ENCODE measurements around the gene PEDS1. TPM values are rescaled to one million over a fixed set of nuclear protein-coding genes. Genes with fewer than 3 reads are reported as not detected.

Gene PEDS1
- total RNA-seq, 1 experiment from 2014 or later, result 37.7 TPM

DNA sequence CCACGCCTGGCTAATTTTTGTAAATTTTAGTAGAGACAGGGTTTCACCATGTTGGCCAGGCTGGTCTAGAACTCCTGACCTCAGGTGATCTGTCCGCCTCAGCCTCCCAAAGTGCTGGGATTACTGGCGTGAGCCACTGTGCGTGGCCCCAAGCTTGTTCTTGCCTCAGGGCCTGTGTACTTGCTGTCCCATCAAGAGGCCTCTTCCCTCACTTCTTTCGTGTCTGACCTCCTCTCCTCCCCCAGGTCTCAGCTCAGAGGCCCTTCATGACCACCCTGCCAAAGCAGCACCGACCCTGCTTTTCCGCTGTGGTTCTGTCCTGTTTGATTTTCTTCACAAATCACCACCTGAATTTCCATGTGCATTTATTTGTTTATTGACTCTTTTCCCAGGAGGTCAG is 30.1 kb downstream of the PEDS1 start:
- no peak for DNase-seq
- Histone ChIP-seq H2AFZ (no peak overlapping the region), H3K4me3 (no peak overlapping the region), H3K9me2 (ENCODE audit: insufficient read depth) (no peaks in the 10 kb centered on the region), H3K4me2 (no peak overlapping the region), H3K36me3 (ENCODE audit: low read depth) (peaks cover 22% of the 10 kb centered on the region; the same call in 1 of the 2 replicates), H3K27ac (no peak overlapping the region), H3K9me3 (ENCODE audit: insufficient read depth, low read depth) (no peaks in the 10 kb centered on the region), H3K79me2 (ENCODE audit: low read depth) (no peaks in the 10 kb centered on the region), H3F3A (ENCODE audit: insufficient read depth, low read depth) (peaks cover 40% of the 10 kb centered on the region), H4K20me1 (ENCODE audit: insufficient read depth) (no peaks in the 10 kb centered on the region), H3K4me1 (replicated peaks; ENCODE audit: insufficient read depth) (peaks cover 17% of the 10 kb centered on the region), H3K27me3 (ENCODE audit: insufficient read depth, low read depth) (no peaks in the 10 kb centered on the region)
- ChIA-PET POLR2A (ENCODE audit: unreplicated experiment) (no interaction called here), CTCF (no interaction called here)
- BruUV-seq (replicated peaks), result no TSS peak
- no peak for TF ChIP-seq EZH2 (IDR thresholded peaks at IDR 0.05; ENCODE audit: low read depth)
- intact Hi-C loops (cut with micrococcal nuclease; ENCODE audit: unreplicated experiment), result no loop called here

DNA sequence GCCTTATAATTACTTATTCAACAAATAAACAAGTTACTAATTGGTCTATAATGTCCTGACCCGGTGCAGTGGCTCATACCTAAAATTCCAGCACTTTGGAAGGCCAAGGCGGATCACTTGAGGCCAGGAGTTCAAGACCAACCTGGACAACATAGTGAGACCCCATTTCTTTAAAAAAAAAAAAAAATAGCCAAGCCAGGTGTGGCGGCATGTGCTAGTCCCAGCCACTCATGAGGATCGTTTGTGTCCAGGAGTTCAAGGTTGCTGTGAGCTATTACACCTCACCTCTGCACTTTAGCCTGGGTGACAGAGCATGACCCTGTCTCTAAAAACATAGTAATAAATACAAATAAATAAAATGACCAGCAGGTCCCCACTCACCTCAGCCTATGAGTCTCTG is 30.8 kb downstream of the PEDS1 start:
- Histone ChIP-seq H3K27ac (no peak overlapping the region), H3K36me3 (ENCODE audit: low read depth) (peaks cover 20% of the 10 kb centered on the region; the same call in 1 of the 2 replicates), H3K4me3 (no peak overlapping the region), H3K4me1 (replicated peaks; ENCODE audit: insufficient read depth) (peaks cover 17% of the 10 kb centered on the region), H2AFZ (no peak overlapping the region), H3F3A (ENCODE audit: insufficient read depth, low read depth) (peaks cover 40% of the 10 kb centered on the region), H3K27me3 (ENCODE audit: insufficient read depth, low read depth) (no peaks in the 10 kb centered on the region), H3K9me2 (ENCODE audit: insufficient read depth) (no peaks in the 10 kb centered on the region), H3K9me3 (ENCODE audit: insufficient read depth, low read depth) (no peaks in the 10 kb centered on the region), H4K20me1 (ENCODE audit: insufficient read depth) (no peaks in the 10 kb centered on the region), H3K4me2 (no peak overlapping the region), H3K79me2 (ENCODE audit: low read depth) (no peaks in the 10 kb centered on the region)
- POLR2A ChIA-PET (ENCODE audit: unreplicated experiment), result no interaction called here
- BruUV-seq (replicated peaks), result no TSS peak
- DNase-seq, result no peak
- CTCF ChIA-PET, result no interaction called here
- TF ChIP-seq, protein P1, sequence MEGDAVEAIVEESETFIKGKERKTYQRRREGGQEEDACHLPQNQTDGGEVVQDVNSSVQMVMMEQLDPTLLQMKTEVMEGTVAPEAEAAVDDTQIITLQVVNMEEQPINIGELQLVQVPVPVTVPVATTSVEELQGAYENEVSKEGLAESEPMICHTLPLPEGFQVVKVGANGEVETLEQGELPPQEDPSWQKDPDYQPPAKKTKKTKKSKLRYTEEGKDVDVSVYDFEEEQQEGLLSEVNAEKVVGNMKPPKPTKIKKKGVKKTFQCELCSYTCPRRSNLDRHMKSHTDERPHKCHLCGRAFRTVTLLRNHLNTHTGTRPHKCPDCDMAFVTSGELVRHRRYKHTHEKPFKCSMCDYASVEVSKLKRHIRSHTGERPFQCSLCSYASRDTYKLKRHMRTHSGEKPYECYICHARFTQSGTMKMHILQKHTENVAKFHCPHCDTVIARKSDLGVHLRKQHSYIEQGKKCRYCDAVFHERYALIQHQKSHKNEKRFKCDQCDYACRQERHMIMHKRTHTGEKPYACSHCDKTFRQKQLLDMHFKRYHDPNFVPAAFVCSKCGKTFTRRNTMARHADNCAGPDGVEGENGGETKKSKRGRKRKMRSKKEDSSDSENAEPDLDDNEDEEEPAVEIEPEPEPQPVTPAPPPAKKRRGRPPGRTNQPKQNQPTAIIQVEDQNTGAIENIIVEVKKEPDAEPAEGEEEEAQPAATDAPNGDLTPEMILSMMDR (conservative IDR thresholded peaks at IDR 0.05), result no peak
- intact Hi-C loops (cut with micrococcal nuclease; ENCODE audit: unreplicated experiment), result no loop called here

DNA sequence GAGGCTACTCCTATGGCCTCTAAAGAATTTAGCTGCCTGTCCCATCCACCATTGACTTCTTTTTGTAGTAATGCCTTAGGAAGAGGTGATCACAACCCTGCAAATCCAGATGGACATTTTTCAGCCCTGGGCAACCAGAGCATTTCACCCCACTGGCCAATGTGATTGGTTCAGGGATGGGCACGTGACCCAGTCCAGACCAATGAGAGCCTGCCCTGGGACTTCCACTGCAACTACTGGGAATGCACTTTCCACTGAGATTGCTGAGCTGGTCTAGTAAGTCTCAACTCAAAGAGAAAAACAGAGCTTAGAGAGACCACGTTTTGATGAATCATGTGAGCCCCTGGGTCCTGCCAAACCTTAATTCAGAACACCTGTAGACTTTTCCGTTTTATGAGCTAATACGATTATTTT is 31.7 kb downstream of the PEDS1 start:
- Histone ChIP-seq H3K27me3 (ENCODE audit: insufficient read depth, low read depth) (no peaks in the 10 kb centered on the region), H3F3A (ENCODE audit: insufficient read depth, low read depth) (peaks cover 38% of the 10 kb centered on the region), H2AFZ (no peak overlapping the region), H3K4me1 (replicated peaks; ENCODE audit: insufficient read depth) (peaks cover 13% of the 10 kb centered on the region), H3K4me2 (no peak overlapping the region), H3K9me3 (ENCODE audit: insufficient read depth, low read depth) (no peaks in the 10 kb centered on the region), H3K9me2 (ENCODE audit: insufficient read depth) (no peaks in the 10 kb centered on the region), H3K36me3 (ENCODE audit: low read depth) (peaks cover 15% of the 10 kb centered on the region; the same call in 1 of the 2 replicates), H3K4me3 (no peak overlapping the region), H3K79me2 (ENCODE audit: low read depth) (no peaks in the 10 kb centered on the region), H3K27ac (no peak overlapping the region), H4K20me1 (ENCODE audit: insufficient read depth) (no peaks in the 10 kb centered on the region)
- no peak for DNase-seq
- ChIA-PET POLR2A (ENCODE audit: unreplicated experiment) (no interaction called here), CTCF (interaction anchor here (0.6 to 3.3 kb wide), 7 partner anchors 16 to 594 kb away, joined by 3 to 32 read pairs (median 3); partner anchors contain the start of gene PEDS1)
- BruUV-seq (replicated peaks), result no TSS peak
- intact Hi-C loops (cut with micrococcal nuclease; ENCODE audit: unreplicated experiment), result loop anchor here (1.0 to 2.0 kb wide), 4 partner anchors 23 to 57 kb away; no protein-coding TSS in a partner anchor
- TF ChIP-seq, protein P1 (conservative IDR thresholded peaks at IDR 0.05), result no peak
- no peak for TF ChIP-seq EZH2 (IDR thresholded peaks at IDR 0.05; ENCODE audit: low read depth)

Measured in PC-9 (cell line).